SH-SY5Y (cell line): Measurements from ENCODE around the gene C17orf100.

Experiments used
- GATA2 ChIP-seq: IDR thresholded peaks from 2 replicates; pipeline ENCODE4 v1.6.1; 2011; ENCODE audit warnings: mild to moderate bottlenecking, low read depth, low read length
- GATA3 ChIP-seq: IDR thresholded peaks from 2 replicates; pipeline ENCODE4 v1.6.1; 2011; ENCODE audit warnings: low read depth, mild to moderate bottlenecking, low read length, moderate library complexity

GRCh38 chr17:6651354-6651918, at the start of gene C17orf100, which contains the start of gene MED31:
- TF ChIP-seq GATA2 (no peak), GATA3 (no peak)
